ENCODE measurements around the gene PIP5KL1.

DNA sequence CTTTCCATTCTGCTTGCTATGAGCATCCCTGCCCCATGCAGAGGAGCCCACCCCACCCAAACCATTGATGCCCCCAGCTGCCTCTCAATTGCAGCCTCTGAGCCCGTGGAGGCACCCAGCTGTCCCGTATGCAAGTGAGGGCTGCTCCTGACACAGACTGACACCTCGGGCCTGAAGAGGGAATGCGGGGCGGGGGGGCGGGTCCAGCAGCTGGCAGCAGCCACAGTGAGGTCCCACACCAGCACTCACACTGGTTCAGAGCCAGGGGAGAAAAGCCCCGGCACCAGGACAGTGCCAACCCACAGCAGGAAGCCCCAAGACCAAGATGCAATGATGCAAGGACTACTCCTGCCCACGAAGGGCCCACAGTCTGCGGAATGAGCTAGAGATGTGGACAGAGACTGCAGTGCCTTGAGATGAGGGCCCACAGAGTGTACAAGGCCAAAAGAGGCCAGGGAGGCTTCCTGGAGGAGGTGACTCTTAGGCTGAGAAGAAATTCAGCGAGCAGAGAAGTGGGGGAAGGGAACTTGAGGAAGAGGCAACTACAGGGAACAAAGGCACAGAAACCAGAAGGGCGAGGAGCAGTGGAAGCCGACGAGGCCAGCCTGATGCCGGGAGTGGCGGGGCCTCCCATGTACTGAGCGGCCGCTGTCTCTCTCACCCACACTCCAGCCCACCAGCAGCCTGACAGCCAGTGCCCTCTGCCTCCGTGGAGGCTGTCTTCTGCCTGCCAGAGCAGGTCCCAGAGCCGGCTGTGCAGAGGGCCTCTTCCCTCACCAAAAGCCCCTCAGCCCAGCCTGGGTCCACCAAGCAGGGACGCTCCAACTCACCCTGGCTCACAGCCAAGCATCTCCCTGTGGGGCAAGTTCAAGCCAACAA lies 41.0 kb upstream of the PIP5KL1 start:
- TF ChIP-seq EZH2phosphoT487 (IDR thresholded peaks at IDR 0.05; ENCODE audit: unreplicated experiment) = no peak
- TF ChIP-seq, protein P1, sequence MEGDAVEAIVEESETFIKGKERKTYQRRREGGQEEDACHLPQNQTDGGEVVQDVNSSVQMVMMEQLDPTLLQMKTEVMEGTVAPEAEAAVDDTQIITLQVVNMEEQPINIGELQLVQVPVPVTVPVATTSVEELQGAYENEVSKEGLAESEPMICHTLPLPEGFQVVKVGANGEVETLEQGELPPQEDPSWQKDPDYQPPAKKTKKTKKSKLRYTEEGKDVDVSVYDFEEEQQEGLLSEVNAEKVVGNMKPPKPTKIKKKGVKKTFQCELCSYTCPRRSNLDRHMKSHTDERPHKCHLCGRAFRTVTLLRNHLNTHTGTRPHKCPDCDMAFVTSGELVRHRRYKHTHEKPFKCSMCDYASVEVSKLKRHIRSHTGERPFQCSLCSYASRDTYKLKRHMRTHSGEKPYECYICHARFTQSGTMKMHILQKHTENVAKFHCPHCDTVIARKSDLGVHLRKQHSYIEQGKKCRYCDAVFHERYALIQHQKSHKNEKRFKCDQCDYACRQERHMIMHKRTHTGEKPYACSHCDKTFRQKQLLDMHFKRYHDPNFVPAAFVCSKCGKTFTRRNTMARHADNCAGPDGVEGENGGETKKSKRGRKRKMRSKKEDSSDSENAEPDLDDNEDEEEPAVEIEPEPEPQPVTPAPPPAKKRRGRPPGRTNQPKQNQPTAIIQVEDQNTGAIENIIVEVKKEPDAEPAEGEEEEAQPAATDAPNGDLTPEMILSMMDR (conservative IDR thresholded peaks at IDR 0.05; ENCODE audit: low read depth in 2 of 2) = no peak
- TF ChIP-seq POLR2AphosphoS5 (IDR thresholded peaks at IDR 0.05; ENCODE audit: low read depth) = no peak
- TF ChIP-seq CREB1 (CRISPR knock-in tag; IDR thresholded peaks at IDR 0.05; ENCODE audit: low read depth) = no peak
- TF ChIP-seq EZH2 (IDR thresholded peaks at IDR 0.05; ENCODE audit: low read depth, unreplicated experiment) = no peak
- TF ChIP-seq ZNF331 (CRISPR knock-in tag; IDR thresholded peaks at IDR 0.05; ENCODE audit: low read depth) = no peak
- TF ChIP-seq, protein P2, sequence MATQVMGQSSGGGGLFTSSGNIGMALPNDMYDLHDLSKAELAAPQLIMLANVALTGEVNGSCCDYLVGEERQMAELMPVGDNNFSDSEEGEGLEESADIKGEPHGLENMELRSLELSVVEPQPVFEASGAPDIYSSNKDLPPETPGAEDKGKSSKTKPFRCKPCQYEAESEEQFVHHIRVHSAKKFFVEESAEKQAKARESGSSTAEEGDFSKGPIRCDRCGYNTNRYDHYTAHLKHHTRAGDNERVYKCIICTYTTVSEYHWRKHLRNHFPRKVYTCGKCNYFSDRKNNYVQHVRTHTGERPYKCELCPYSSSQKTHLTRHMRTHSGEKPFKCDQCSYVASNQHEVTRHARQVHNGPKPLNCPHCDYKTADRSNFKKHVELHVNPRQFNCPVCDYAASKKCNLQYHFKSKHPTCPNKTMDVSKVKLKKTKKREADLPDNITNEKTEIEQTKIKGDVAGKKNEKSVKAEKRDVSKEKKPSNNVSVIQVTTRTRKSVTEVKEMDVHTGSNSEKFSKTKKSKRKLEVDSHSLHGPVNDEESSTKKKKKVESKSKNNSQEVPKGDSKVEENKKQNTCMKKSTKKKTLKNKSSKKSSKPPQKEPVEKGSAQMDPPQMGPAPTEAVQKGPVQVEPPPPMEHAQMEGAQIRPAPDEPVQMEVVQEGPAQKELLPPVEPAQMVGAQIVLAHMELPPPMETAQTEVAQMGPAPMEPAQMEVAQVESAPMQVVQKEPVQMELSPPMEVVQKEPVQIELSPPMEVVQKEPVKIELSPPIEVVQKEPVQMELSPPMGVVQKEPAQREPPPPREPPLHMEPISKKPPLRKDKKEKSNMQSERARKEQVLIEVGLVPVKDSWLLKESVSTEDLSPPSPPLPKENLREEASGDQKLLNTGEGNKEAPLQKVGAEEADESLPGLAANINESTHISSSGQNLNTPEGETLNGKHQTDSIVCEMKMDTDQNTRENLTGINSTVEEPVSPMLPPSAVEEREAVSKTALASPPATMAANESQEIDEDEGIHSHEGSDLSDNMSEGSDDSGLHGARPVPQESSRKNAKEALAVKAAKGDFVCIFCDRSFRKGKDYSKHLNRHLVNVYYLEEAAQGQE (IDR thresholded peaks at IDR 0.05; ENCODE audit: unreplicated experiment) = no peak
- no peak for TF ChIP-seq JUNB (IDR thresholded peaks at IDR 0.05; ENCODE audit: unreplicated experiment)
- no peak for TF ChIP-seq NANOG (IDR thresholded peaks at IDR 0.05; ENCODE audit: borderline replicate concordance)
